GM12891 (cell line): ENCODE data around the gene GABRB1.
"Not testable (repeated sequence)": the region's sequence is repeated elsewhere in the genome, so short reads cannot be mapped to it uniquely, and the experiment has no call there.

Experiments used
- DNase-seq: peaks from one replicate; pipeline ENCODE4 v3.0.0; 2011; ENCODE audit warnings: low spot score; ENCODE audit not compliant: insufficient read length
- FAIRE-seq: peaks from 2 replicates; lab custom pipeline; 2011; peaks lifted over from hg19 to GRCh38; lab: Jason Lieb, UNC
- PAX5 ChIP-seq: IDR thresholded peaks from 2 replicates; pipeline ENCODE4 v1.6.1; 2011; ENCODE audit warnings: low read length, moderate library complexity, mild to moderate bottlenecking; ENCODE audit not compliant: insufficient read depth, severe bottlenecking
- POLR2A ChIP-seq: IDR thresholded peaks from 2 replicates; pipeline ENCODE4 v1.6.1; 2011; ENCODE audit warnings: low read depth, low read length, control low read depth
- POLR2AphosphoS5 ChIP-seq: IDR thresholded peaks from 2 replicates; pipeline ENCODE4 v1.6.1; 2011; ENCODE audit warnings: low read depth, low read length, control low read depth
- POU2F2 ChIP-seq: IDR thresholded peaks from 2 replicates; pipeline ENCODE4 v1.6.1; 2011; ENCODE audit warnings: low read depth, mild to moderate bottlenecking, control low read depth, low read length, moderate library complexity
- SPI1 ChIP-seq: IDR thresholded peaks from 2 replicates; pipeline ENCODE4 v1.6.1; 2011; ENCODE audit warnings: low read depth, low read length, control low read depth
- TAF1 ChIP-seq: IDR thresholded peaks from 2 replicates; pipeline ENCODE4 v1.6.1; 2011; ENCODE audit warnings: low read depth, low read length, control low read depth

GABRB1 gene

GRCh38 chr4:47359891-47360290, 328.5 kb downstream of the GABRB1 start:
- FAIRE-seq (no peak), DNase-seq (no peak)
- no peak for TF ChIP-seq POLR2A
- no peak for TF ChIP-seq PAX5
- no peak for TF ChIP-seq POU2F2
- TF ChIP-seq SPI1 = no peak
- no peak for TF ChIP-seq POLR2AphosphoS5
- no peak for TF ChIP-seq TAF1

GRCh38 chr4:47367761-47368160, 336.4 kb downstream of the GABRB1 start:
- DNase-seq (no peak), FAIRE-seq (no peak)
- TF ChIP-seq POLR2A (no peak), POU2F2 (no peak), POLR2AphosphoS5 (no peak), TAF1 (no peak), PAX5 (no peak), SPI1 (no peak)

- TF ChIP-seq SPI1 (no peak), TAF1 (no peak), POLR2A (no peak), PAX5 (no peak), POLR2AphosphoS5 (no peak), POU2F2 (no peak)
- FAIRE-seq = no peak
- DNase-seq = no peak
Observed at GRCh38 chr4:47368211-47368610, 336.8 kb downstream of the GABRB1 start.

GRCh38 chr4:47372561-47372960, 341.2 kb downstream of the GABRB1 start:
- DNase-seq (no peak), FAIRE-seq (no peak)
- TF ChIP-seq TAF1 = no peak
- no peak for TF ChIP-seq POU2F2
- TF ChIP-seq SPI1 = no peak
- TF ChIP-seq PAX5 = no peak
- no peak for TF ChIP-seq POLR2AphosphoS5
- no peak for TF ChIP-seq POLR2A

GRCh38 chr4:47373174-47373573, 341.8 kb downstream of the GABRB1 start:
- TF ChIP-seq POLR2A = no peak
- TF ChIP-seq POLR2AphosphoS5 = no peak
- no peak for TF ChIP-seq PAX5
- TF ChIP-seq SPI1 = no peak
- TF ChIP-seq TAF1 = no peak
- no peak for TF ChIP-seq POU2F2
- FAIRE-seq (no peak), DNase-seq (no peak)

GRCh38 chr4:47373709-47374108, 342.3 kb downstream of the GABRB1 start:
- no peak for FAIRE-seq
- DNase-seq = no peak
- no peak for TF ChIP-seq TAF1
- no peak for TF ChIP-seq SPI1
- no peak for TF ChIP-seq PAX5
- no peak for TF ChIP-seq POLR2AphosphoS5
- TF ChIP-seq POU2F2 = no peak
- no peak for TF ChIP-seq POLR2A

GRCh38 chr4:47374477-47374876, 343.1 kb downstream of the GABRB1 start:
- TF ChIP-seq PAX5 (no peak), POLR2A (no peak), POLR2AphosphoS5 (no peak), SPI1 (no peak), TAF1 (no peak), POU2F2 (no peak)
- no peak for FAIRE-seq
- DNase-seq = no peak

GRCh38 chr4:47378021-47378530, 346.7 kb downstream of the GABRB1 start:
- not testable (repeated sequence) for DNase-seq, FAIRE-seq

- TF ChIP-seq POU2F2 (no peak), POLR2AphosphoS5 (no peak), TAF1 (no peak), POLR2A (no peak), SPI1 (no peak), PAX5 (no peak)
- FAIRE-seq = no peak
Observed at GRCh38 chr4:47381172-47381571, 349.8 kb downstream of the GABRB1 start.

GRCh38 chr4:47382846-47383360, 351.5 kb downstream of the GABRB1 start:
- DNase-seq = no peak
- FAIRE-seq = peak; percentile 52
- no peak for TF ChIP-seq PAX5
- no peak for TF ChIP-seq POU2F2
- TF ChIP-seq TAF1 = no peak
- TF ChIP-seq SPI1 = no peak
- TF ChIP-seq POLR2AphosphoS5 = no peak
- TF ChIP-seq POLR2A = no peak

More at GRCh38 chr4:47381172-47381571, 349.8 kb downstream of the GABRB1 start:
- no peak for DNase-seq
